GM12878 (cell line): ENCODE results near the gene EXOSC1. TPM values are rescaled to one million over a fixed set of nuclear protein-coding genes. Genes with fewer than 3 reads are reported as not detected.

Source experiments
- ATAC-seq: fragments of 200-7000 bp; cut with Tn5 transposase; 3 replicates; pipeline ENCODE4 v1.9.1; 2020; ENCODE audit warnings: mild to moderate bottlenecking, moderate library complexity
- BruUV-seq: library from RNA; stranded (reverse); fragments of 400-500 nt; replicated peaks from 2 replicates; lab custom pipeline; 2021; lab: Mats Ljungman, UMichigan
- CTCF ChIA-PET: fragments of 300-600 bp; sonication (Branson Sonifier 250); formaldehyde crosslinking; extraction: SDS; loops from one replicate; lab custom pipeline; 2021; ENCODE audit warnings: inconsistent platforms; lab: Yijun Ruan, JAX
- POLR2A ChIA-PET: fragments of 350-600 bp; formaldehyde crosslinking; extraction: SDS; loops from one replicate; lab custom pipeline; 2021; ENCODE audit warnings: inconsistent platforms; lab: Charles Lee
- RAD21 ChIA-PET: fragments of 300-600 bp; sonication (Branson Sonifier 250); formaldehyde crosslinking; loops from one replicate; lab custom pipeline; 2023; ENCODE audit warnings: antibody characterized with exemption; ENCODE audit not compliant: unreplicated experiment; lab: Charles Lee
- SMC1A ChIA-PET: fragments of 300-600 bp; sonication (Branson Sonifier 250); formaldehyde crosslinking; loops from one replicate; lab custom pipeline; 2023; ENCODE audit not compliant: unreplicated experiment, uncharacterized antibody; lab: Charles Lee
- DNase-seq: peaks from one replicate; pipeline ENCODE4 v3.0.0-alpha.2; 2011; ENCODE audit warnings: low read depth, low spot score
- FAIRE-seq: peaks from 3 replicates; lab custom pipeline; 2011; peaks lifted over from hg19 to GRCh38; lab: Jason Lieb, UNC
- H2AFZ ChIP-seq: 2 replicates; pipeline ENCODE4 v1.6.0; 2011; ENCODE audit warnings: low read depth, low read length, control low read depth; ENCODE audit not compliant: control insufficient read depth
- H3K27ac ChIP-seq: 2 replicates; pipeline ENCODE4 v1.5.1; 2011; ENCODE audit warnings: control low read depth; ENCODE audit not compliant: control insufficient read depth, insufficient read depth
- H3K27me3 ChIP-seq, 2 experiments: replicated peaks in 1 of 2; 2 replicates each; pipeline versions ENCODE4 v1.6.0 to v1.6.1; 2011; ENCODE audit warnings: low read length in 1 of 2; ENCODE audit not compliant: control insufficient read depth in 2 of 2, insufficient read depth in 2 of 2
- H3K36me3 ChIP-seq, 2 experiments: 2 replicates each; pipeline ENCODE4 v1.5.1; 2011; ENCODE audit warnings: low read length in 1 of 2; ENCODE audit not compliant: control insufficient read depth in 2 of 2, insufficient read depth in 2 of 2
- H3K4me1 ChIP-seq: 2 replicates; pipeline ENCODE4 v1.6.1; 2011; ENCODE audit warnings: mild to moderate bottlenecking, low read length, moderate library complexity, mixed read lengths; ENCODE audit not compliant: control insufficient read depth, insufficient read depth
- H3K4me2 ChIP-seq: 2 replicates; pipeline ENCODE4 v1.6.0; 2011; ENCODE audit warnings: control low read depth; ENCODE audit not compliant: control insufficient read depth, insufficient read depth
- H3K4me3 ChIP-seq: fragments of 200-600 bp; sonication (generic); 2 replicates; pipeline ENCODE4 v1.5.1; 2016
- H3K79me2 ChIP-seq: 2 replicates; pipeline ENCODE4 v1.6.0; 2011; ENCODE audit warnings: low read length; ENCODE audit not compliant: control insufficient read depth, insufficient read depth
- H3K9ac ChIP-seq: 2 replicates; pipeline ENCODE4 v1.8.0; 2011; ENCODE audit warnings: low read length, control low read depth, mixed read lengths; ENCODE audit not compliant: control insufficient read depth, insufficient read depth
- H3K9me3 ChIP-seq: replicated peaks from 3 replicates; pipeline ENCODE4 v1.5.1; 2011; ENCODE audit warnings: mild to moderate bottlenecking, low read length; ENCODE audit not compliant: control insufficient read depth, insufficient read depth
- H4K20me1 ChIP-seq: 2 replicates; pipeline ENCODE4 v1.6.0; 2011; ENCODE audit not compliant: control insufficient read depth, insufficient read depth
- ATF7 ChIP-seq: fragments of 450-650 bp; IDR thresholded peaks from 2 replicates; pipeline ENCODE4 v1.6.1; 2016; ENCODE audit warnings: low read depth, mild to moderate bottlenecking
- CBX5 ChIP-seq: sonication (generic); IDR thresholded peaks from 2 replicates; pipeline ENCODE4 v1.6.1; 2016; ENCODE audit warnings: low read depth, moderate library complexity, mild to moderate bottlenecking, inconsistent platforms
- CHD1 ChIP-seq: IDR thresholded peaks from 2 replicates; pipeline ENCODE4 v1.6.1; 2012; ENCODE audit warnings: low read depth, low read length, improper control_type of control experiment
- CHD4 ChIP-seq: fragments of 200-600 bp; sonication (generic); IDR thresholded peaks from 2 replicates; pipeline ENCODE4 v1.6.1; 2016; ENCODE audit warnings: mild to moderate bottlenecking
- CREB1 ChIP-seq: IDR thresholded peaks from 2 replicates; pipeline ENCODE4 v1.6.1; 2012; ENCODE audit warnings: low read depth, mild to moderate bottlenecking, inconsistent platforms
- JUNB ChIP-seq: IDR thresholded peaks from 2 replicates; pipeline ENCODE4 v1.6.1; 2016; ENCODE audit warnings: antibody characterized with exemption, mild to moderate bottlenecking
- KAT2A ChIP-seq: conservative IDR thresholded peaks from 2 replicates; pipeline ENCODE4 v1.6.1; 2011; ENCODE audit warnings: low read depth, low read length; ENCODE audit not compliant: control insufficient read depth
- PAX8 ChIP-seq: fragments of 450-650 bp; IDR thresholded peaks from 2 replicates; pipeline ENCODE4 v1.6.1; 2017; ENCODE audit warnings: mild to moderate bottlenecking, moderate library complexity
- POLR2AphosphoS2 ChIP-seq: IDR thresholded peaks from 2 replicates; pipeline ENCODE4 v1.6.1; 2011; ENCODE audit warnings: low read depth, mild to moderate bottlenecking, low read length, improper control_type of control experiment, moderate library complexity
- SMC3 ChIP-seq: IDR thresholded peaks from 2 replicates; pipeline ENCODE4 v1.6.1; 2011; ENCODE audit warnings: low read length, improper control_type of control experiment, borderline replicate concordance
- SREBF1 ChIP-seq: IDR thresholded peaks from 2 replicates; pipeline ENCODE4 v1.6.1; 2012; ENCODE audit warnings: mild to moderate bottlenecking, low read length
- ZSCAN29 ChIP-seq: fragments of 450-650 bp; IDR thresholded peaks from 2 replicates; pipeline ENCODE4 v1.6.1; 2017; ENCODE audit warnings: mild to moderate bottlenecking, moderate library complexity
- WGBS: methylation state at CpG from one replicate; pipeline ENCODE4 v1.1.6; 2016; ENCODE audit warnings: low lambda C conversion rate; ENCODE audit not compliant: insufficient replicate concordance, insufficient coverage; ENCODE audit errors: missing lambda C conversion rate; 5-methylcytosine and 5-hydroxymethylcytosine counted together
- in situ Hi-C: fragments of 300-500 bp; cut with MboI; formaldehyde crosslinking; loops from 9 replicates; pipeline ENCODE4 v1.14.3; 2018; ENCODE audit warnings: mixed read lengths
- intact Hi-C: fragments of 100-400 bp; cut with micrococcal nuclease; formaldehyde crosslinking; loops from one replicate; pipeline ENCODE4 v1.14.2; 2022; ENCODE audit not compliant: unreplicated experiment
- polyA plus RNA-seq, 11 experiments: library from polyadenylated mRNA; depleted of rRNA in 4 of 11; unstranded in 6 of 11; stranded (reverse) in 5 of 11; fragments of >200 nt; fragmentation: Nextera tagmentation in 4 of 11; fragmentation: Illumina TruSeq in 1 of 11; extraction: Ambion mirVana in 4 of 11; extraction: Trizol in 1 of 11; gene quantifications; 1 replicate in 1 of 11; 2 replicates in 10 of 11; pipeline versions ENCODE4 v1.2.1 to v1.2.3, GENCODE V29; 2011 to 2016; ENCODE audit warnings: inconsistent platforms in 2 of 11, missing spikeins in 2 of 11, low read depth in 1 of 11
- total RNA-seq, 4 experiments: library from RNA; depleted of rRNA in 3 of 4; stranded (reverse); fragments of >200 nt in 3 of 4; fragmentation: Illumina TruSeq in 1 of 4; extraction: Trizol in 1 of 4; gene quantifications; 2 replicates each; pipeline versions ENCODE4 v1.2.1 to v1.2.3, GENCODE V29; 2013 to 2021
- TF ChIP-seq, protein P1 (sequence below): IDR thresholded peaks from 2 replicates; pipeline ENCODE4 v1.6.1; 2012; ENCODE audit warnings: improper control_type of control experiment, low read depth, low read length; ENCODE audit not compliant: insufficient replicate concordance
- TF ChIP-seq, protein P2 (sequence below): fragments of 450-650 bp; IDR thresholded peaks from 2 replicates; pipeline ENCODE4 v1.6.1; 2017; ENCODE audit warnings: mild to moderate bottlenecking, low read depth, inconsistent platforms; ENCODE audit not compliant: poor library complexity, severe bottlenecking
- TF ChIP-seq, protein P3 (sequence below): IDR thresholded peaks from 2 replicates; pipeline ENCODE4 v1.6.1; 2012; ENCODE audit warnings: mild to moderate bottlenecking, low read depth, low read length

Gene EXOSC1
- total and polyA plus RNA-seq, 10 of the 15 experiments (the other 5 are each of a cell fraction or from before 2014, with no cell fraction given) = 43.4 to 121 (median 75.1) TPM

DNA sequence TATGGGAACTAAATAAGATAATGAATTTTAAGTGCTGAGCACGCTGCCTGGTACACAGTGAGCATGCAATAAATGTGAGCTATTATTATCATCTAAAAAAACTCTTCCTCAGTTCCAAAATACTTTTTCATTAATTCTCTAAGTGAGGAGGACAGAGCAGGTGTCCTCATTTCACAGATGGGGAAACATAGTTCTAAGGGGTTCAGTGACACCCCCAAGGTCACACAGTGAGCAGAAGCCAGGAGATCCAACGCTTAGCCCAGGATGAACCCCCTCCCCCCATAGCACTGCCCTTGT, 37.9 kb downstream of the EXOSC1 start:
- ChIA-PET POLR2A (no interaction called here), CTCF (interaction anchor here (1.0 to 2.9 kb wide), 6 partner anchors 15 to 145 kb away, joined by 4 to 27 read pairs (median 8); no protein-coding TSS in a partner anchor), RAD21 (interaction anchor here (1.0 to 1.9 kb wide), 3 partner anchors 17 to 113 kb away, joined by 3 to 4 read pairs (median 4); no protein-coding TSS in a partner anchor), SMC1A (interaction anchor here (0.6 to 1.2 kb wide), 3 partner anchors 11 to 22 kb away, joined by 3 to 4 read pairs (median 3); no protein-coding TSS in a partner anchor)
- H3K27ac ChIP-seq = no peak overlapping the region
- no peaks in the 10 kb centered on the region for H3K36me3 ChIP-seq
- BruUV-seq = no TSS peak
- H3K9me3 ChIP-seq = no peaks in the 10 kb centered on the region
- intact Hi-C loops = loop anchor here (1.0 to 2.0 kb wide), 4 partner anchors 19 to 204 kb away; partner anchors contain the start of genes EXOSC1, PGAM1 and ZDHHC16
- in situ Hi-C loops = no loop called here
- DNase-seq (no peak), FAIRE-seq (no peak), ATAC-seq (no peak)
- peaks cover 3% of the 10 kb centered on the region; the same call in 1 of the 2 replicates for H3K4me1 ChIP-seq
- no peak overlapping the region for H2AFZ ChIP-seq
- no peaks in the 10 kb centered on the region for H3K79me2 ChIP-seq
- no peak overlapping the region for H3K4me2 ChIP-seq
- no peak overlapping the region for H3K4me3 ChIP-seq
- H3K27me3 ChIP-seq = no peaks in the 10 kb centered on the region
- H4K20me1 ChIP-seq = no peaks in the 10 kb centered on the region
- 100% methylated on average over 2 of the region's 2 CpGs for WGBS
- H3K9ac ChIP-seq = no peak overlapping the region
- no peak for TF ChIP-seq CREB1
- no peak for TF ChIP-seq SMC3
- no peak for TF ChIP-seq JUNB
- no peak for TF ChIP-seq CHD4
- no peak for TF ChIP-seq CBX5
- no peak for TF ChIP-seq ZSCAN29
- no peak for TF ChIP-seq KAT2A
- TF ChIP-seq, protein P1, sequence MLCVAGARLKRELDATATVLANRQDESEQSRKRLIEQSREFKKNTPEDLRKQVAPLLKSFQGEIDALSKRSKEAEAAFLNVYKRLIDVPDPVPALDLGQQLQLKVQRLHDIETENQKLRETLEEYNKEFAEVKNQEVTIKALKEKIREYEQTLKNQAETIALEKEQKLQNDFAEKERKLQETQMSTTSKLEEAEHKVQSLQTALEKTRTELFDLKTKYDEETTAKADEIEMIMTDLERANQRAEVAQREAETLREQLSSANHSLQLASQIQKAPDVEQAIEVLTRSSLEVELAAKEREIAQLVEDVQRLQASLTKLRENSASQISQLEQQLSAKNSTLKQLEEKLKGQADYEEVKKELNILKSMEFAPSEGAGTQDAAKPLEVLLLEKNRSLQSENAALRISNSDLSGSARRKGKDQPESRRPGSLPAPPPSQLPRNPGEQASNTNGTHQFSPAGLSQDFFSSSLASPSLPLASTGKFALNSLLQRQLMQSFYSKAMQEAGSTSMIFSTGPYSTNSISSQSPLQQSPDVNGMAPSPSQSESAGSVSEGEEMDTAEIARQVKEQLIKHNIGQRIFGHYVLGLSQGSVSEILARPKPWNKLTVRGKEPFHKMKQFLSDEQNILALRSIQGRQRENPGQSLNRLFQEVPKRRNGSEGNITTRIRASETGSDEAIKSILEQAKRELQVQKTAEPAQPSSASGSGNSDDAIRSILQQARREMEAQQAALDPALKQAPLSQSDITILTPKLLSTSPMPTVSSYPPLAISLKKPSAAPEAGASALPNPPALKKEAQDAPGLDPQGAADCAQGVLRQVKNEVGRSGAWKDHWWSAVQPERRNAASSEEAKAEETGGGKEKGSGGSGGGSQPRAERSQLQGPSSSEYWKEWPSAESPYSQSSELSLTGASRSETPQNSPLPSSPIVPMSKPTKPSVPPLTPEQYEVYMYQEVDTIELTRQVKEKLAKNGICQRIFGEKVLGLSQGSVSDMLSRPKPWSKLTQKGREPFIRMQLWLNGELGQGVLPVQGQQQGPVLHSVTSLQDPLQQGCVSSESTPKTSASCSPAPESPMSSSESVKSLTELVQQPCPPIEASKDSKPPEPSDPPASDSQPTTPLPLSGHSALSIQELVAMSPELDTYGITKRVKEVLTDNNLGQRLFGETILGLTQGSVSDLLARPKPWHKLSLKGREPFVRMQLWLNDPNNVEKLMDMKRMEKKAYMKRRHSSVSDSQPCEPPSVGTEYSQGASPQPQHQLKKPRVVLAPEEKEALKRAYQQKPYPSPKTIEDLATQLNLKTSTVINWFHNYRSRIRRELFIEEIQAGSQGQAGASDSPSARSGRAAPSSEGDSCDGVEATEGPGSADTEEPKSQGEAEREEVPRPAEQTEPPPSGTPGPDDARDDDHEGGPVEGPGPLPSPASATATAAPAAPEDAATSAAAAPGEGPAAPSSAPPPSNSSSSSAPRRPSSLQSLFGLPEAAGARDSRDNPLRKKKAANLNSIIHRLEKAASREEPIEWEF = no peak
- no peak for TF ChIP-seq PAX8
- TF ChIP-seq SREBF1 = no peak
- no peak for TF ChIP-seq ATF7
- TF ChIP-seq POLR2AphosphoS2 = no peak
- TF ChIP-seq, protein P2, sequence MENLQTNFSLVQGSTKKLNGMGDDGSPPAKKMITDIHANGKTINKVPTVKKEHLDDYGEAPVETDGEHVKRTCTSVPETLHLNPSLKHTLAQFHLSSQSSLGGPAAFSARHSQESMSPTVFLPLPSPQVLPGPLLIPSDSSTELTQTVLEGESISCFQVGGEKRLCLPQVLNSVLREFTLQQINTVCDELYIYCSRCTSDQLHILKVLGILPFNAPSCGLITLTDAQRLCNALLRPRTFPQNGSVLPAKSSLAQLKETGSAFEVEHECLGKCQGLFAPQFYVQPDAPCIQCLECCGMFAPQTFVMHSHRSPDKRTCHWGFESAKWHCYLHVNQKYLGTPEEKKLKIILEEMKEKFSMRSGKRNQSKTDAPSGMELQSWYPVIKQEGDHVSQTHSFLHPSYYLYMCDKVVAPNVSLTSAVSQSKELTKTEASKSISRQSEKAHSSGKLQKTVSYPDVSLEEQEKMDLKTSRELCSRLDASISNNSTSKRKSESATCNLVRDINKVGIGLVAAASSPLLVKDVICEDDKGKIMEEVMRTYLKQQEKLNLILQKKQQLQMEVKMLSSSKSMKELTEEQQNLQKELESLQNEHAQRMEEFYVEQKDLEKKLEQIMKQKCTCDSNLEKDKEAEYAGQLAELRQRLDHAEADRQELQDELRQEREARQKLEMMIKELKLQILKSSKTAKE = no peak
- TF ChIP-seq, protein P3, sequence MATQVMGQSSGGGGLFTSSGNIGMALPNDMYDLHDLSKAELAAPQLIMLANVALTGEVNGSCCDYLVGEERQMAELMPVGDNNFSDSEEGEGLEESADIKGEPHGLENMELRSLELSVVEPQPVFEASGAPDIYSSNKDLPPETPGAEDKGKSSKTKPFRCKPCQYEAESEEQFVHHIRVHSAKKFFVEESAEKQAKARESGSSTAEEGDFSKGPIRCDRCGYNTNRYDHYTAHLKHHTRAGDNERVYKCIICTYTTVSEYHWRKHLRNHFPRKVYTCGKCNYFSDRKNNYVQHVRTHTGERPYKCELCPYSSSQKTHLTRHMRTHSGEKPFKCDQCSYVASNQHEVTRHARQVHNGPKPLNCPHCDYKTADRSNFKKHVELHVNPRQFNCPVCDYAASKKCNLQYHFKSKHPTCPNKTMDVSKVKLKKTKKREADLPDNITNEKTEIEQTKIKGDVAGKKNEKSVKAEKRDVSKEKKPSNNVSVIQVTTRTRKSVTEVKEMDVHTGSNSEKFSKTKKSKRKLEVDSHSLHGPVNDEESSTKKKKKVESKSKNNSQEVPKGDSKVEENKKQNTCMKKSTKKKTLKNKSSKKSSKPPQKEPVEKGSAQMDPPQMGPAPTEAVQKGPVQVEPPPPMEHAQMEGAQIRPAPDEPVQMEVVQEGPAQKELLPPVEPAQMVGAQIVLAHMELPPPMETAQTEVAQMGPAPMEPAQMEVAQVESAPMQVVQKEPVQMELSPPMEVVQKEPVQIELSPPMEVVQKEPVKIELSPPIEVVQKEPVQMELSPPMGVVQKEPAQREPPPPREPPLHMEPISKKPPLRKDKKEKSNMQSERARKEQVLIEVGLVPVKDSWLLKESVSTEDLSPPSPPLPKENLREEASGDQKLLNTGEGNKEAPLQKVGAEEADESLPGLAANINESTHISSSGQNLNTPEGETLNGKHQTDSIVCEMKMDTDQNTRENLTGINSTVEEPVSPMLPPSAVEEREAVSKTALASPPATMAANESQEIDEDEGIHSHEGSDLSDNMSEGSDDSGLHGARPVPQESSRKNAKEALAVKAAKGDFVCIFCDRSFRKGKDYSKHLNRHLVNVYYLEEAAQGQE = no peak
- no peak for TF ChIP-seq CHD1
